Liver (tissue), 3 donors: ENCODE results near the gene COG7.

Experiments
- FOXA2 ChIP-seq: IDR thresholded peaks from 2 replicates; pipeline ENCODE4 v1.6.1; 2016; ENCODE audit warnings: antibody characterized with exemption
- GABPA ChIP-seq, 2 donors: IDR thresholded peaks in 1 of 2; conservative IDR thresholded peaks in 1 of 2; 2 replicates each; pipeline ENCODE4 v1.6.1; 2016; ENCODE audit warnings: antibody characterized with exemption in 2 of 2, mild to moderate bottlenecking in 1 of 2, moderate library complexity in 1 of 2
- JUND ChIP-seq, 2 donors: IDR thresholded peaks; 2 replicates each; pipeline ENCODE4 v1.6.1; 2016; ENCODE audit warnings: antibody characterized with exemption in 2 of 2
- MAX ChIP-seq: IDR thresholded peaks from 2 replicates; pipeline ENCODE4 v1.6.1; 2016; ENCODE audit warnings: antibody characterized with exemption
- RAD21 ChIP-seq, 2 donors: IDR thresholded peaks; 2 replicates each; pipeline ENCODE4 v1.6.1; 2016; ENCODE audit warnings: antibody characterized with exemption in 2 of 2, mild to moderate bottlenecking in 2 of 2
- REST ChIP-seq: IDR thresholded peaks from 2 replicates; pipeline ENCODE4 v1.6.1; 2016; ENCODE audit warnings: antibody characterized with exemption, mild to moderate bottlenecking
- RXRA ChIP-seq, 2 donors: IDR thresholded peaks; 2 replicates each; pipeline ENCODE4 v1.6.1; 2017 to 2018; ENCODE audit warnings: antibody characterized with exemption in 2 of 2, mild to moderate bottlenecking in 1 of 2
- SP1 ChIP-seq: IDR thresholded peaks from 2 replicates; pipeline ENCODE4 v1.6.1; 2018; ENCODE audit warnings: antibody characterized with exemption, mild to moderate bottlenecking
- TF ChIP-seq, protein P1 (sequence below): fragments of 150-350 bp; IDR thresholded peaks from 2 replicates; pipeline ENCODE4 v1.5.1; 2017; ENCODE audit warnings: improper control_type of control experiment, low read depth, low read length; ENCODE audit not compliant: missing input control
- donor health status: healthy.
- donor health status: healthy.

DNA sequence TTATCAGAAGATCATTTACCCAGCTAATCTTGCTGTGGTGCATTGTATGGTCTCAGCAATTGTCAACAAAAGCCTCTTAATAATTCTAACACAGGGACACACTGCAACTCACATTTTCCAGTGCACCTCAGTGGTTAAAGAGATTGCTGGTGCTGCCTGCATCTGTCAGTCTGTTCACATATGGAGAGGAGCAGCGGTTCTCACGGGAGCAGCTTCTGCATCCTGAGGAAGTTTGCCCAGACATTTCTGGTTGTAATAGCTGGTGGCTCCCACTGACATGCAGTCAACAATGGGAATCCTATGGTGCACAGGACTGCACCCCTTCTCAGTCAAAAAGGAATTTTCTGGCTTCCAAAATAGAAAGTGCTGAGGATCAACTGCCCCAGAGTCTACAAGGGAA is 49.5 kb upstream of the COG7 start:
- TF ChIP-seq GABPA (IDR thresholded peaks at IDR 0.05 in 1 of 2, conservative IDR thresholded peaks at IDR 0.05 in 1 of 2) (no peak), REST (no peak), RXRA (IDR thresholded peaks at IDR 0.05) (no peak), JUND (IDR thresholded peaks at IDR 0.05) (no peak), SP1 (no peak), FOXA2 (no peak), RAD21 (IDR thresholded peaks at IDR 0.05) (no peak), MAX (no peak)
- TF ChIP-seq, protein P1, sequence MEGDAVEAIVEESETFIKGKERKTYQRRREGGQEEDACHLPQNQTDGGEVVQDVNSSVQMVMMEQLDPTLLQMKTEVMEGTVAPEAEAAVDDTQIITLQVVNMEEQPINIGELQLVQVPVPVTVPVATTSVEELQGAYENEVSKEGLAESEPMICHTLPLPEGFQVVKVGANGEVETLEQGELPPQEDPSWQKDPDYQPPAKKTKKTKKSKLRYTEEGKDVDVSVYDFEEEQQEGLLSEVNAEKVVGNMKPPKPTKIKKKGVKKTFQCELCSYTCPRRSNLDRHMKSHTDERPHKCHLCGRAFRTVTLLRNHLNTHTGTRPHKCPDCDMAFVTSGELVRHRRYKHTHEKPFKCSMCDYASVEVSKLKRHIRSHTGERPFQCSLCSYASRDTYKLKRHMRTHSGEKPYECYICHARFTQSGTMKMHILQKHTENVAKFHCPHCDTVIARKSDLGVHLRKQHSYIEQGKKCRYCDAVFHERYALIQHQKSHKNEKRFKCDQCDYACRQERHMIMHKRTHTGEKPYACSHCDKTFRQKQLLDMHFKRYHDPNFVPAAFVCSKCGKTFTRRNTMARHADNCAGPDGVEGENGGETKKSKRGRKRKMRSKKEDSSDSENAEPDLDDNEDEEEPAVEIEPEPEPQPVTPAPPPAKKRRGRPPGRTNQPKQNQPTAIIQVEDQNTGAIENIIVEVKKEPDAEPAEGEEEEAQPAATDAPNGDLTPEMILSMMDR, result no peak
